Inferior parietal cortex (tissue), 1 donor: Measurements from ENCODE around the gene TMEM201.
"Not testable (repeated sequence)": the region's sequence is repeated elsewhere in the genome, so short reads cannot be mapped to it uniquely, and the experiment has no call there.

Experiments used
- DNase-seq: peaks from one replicate; pipeline ENCODE4 v3.0.0-alpha.2; 2016; ENCODE audit errors: extremely low spot score

TMEM201 gene

GRCh38 chr1:9588551-9589143 lies at the start of gene TMEM201:
Gene TMEM201 (plus strand): TSS chr1:9588911. CDS start chr1:9588931, 20 bp downstream.
- DNase-seq = peak; percentile 91

GRCh38 chr1:9539165-9539828 lies 49.4 kb upstream of the TMEM201 start, which contains the start of gene SLC25A33:
Gene SLC25A33 (plus strand): TSS chr1:9539465. CDS start chr1:9539692, 227 bp downstream.
- peak; percentile 98 for DNase-seq

GRCh38 chr1:9539829-9540550 lies 48.7 kb upstream of the TMEM201 start:
- DNase-seq = no peak

- peak; percentile 50 for DNase-seq
Observed at GRCh38 chr1:9542430-9542829, 46.3 kb upstream of the TMEM201 start.

- DNase-seq = no peak
Observed at GRCh38 chr1:9544926-9545325, 43.8 kb upstream of the TMEM201 start.

GRCh38 chr1:9549955-9550546 lies 38.7 kb upstream of the TMEM201 start:
- no peak for DNase-seq

GRCh38 chr1:9551984-9552383 lies 36.7 kb upstream of the TMEM201 start:
- DNase-seq = no peak

GRCh38 chr1:9553736-9554144 lies 35.0 kb upstream of the TMEM201 start:
- DNase-seq = no peak

GRCh38 chr1:9555942-9556341 lies 32.8 kb upstream of the TMEM201 start:
- no peak for DNase-seq

GRCh38 chr1:9557624-9558023 lies 31.1 kb upstream of the TMEM201 start:
- no peak for DNase-seq

- DNase-seq = no peak
Observed at GRCh38 chr1:9558271-9558945, 30.3 kb upstream of the TMEM201 start.

GRCh38 chr1:9558946-9559545 lies 29.7 kb upstream of the TMEM201 start:
- DNase-seq = no peak

GRCh38 chr1:9559673-9560072 lies 29.0 kb upstream of the TMEM201 start:
- no peak for DNase-seq

- DNase-seq = not testable (repeated sequence)
Observed at GRCh38 chr1:9560090-9560489, 28.6 kb upstream of the TMEM201 start.

GRCh38 chr1:9561429-9561828 lies 27.3 kb upstream of the TMEM201 start:
- DNase-seq = peak; percentile 70

GRCh38 chr1:9569267-9569666 lies 19.4 kb upstream of the TMEM201 start:
- no peak for DNase-seq

- DNase-seq = not testable (repeated sequence)
Observed at GRCh38 chr1:9570886-9571529, 17.7 kb upstream of the TMEM201 start.

GRCh38 chr1:9573723-9574122 lies 15.0 kb upstream of the TMEM201 start:
- DNase-seq = no peak

- DNase-seq = no peak
Observed at GRCh38 chr1:9575486-9575885, 13.2 kb upstream of the TMEM201 start.

- DNase-seq = no peak
Observed at GRCh38 chr1:9576903-9577302, 11.8 kb upstream of the TMEM201 start.

GRCh38 chr1:9577423-9577822 lies 11.3 kb upstream of the TMEM201 start:
- DNase-seq = no peak
